Measurements from ENCODE around the gene RAP2A.

- no peak for TF ChIP-seq POLR2A (IDR thresholded peaks at IDR 0.05)
- TF ChIP-seq CTCF (IDR thresholded peaks at IDR 0.05), result no peak
- no peak for TF ChIP-seq POLR2AphosphoS5 (IDR thresholded peaks at IDR 0.05)
- no peak for TF ChIP-seq EP300 (IDR thresholded peaks at IDR 0.05)
Measured at GRCh38 chr13:97436845-97437244, 2.9 kb downstream of the RAP2A start.

Data from gastroesophageal sphincter (tissue), 3 donors.